Measurements from ENCODE around the gene TRIM38.
"Not testable (repeated sequence)": the region's sequence is repeated elsewhere in the genome, so short reads cannot be mapped to it uniquely, and the experiment has no call there.

Gene TRIM38

GRCh38 chr6:25991785-25992412, 29.3 kb downstream of the TRIM38 start:
- H3K9me3 Mint-ChIP-seq, result no peaks in the 10 kb centered on the region
- TF ChIP-seq CTCF (IDR thresholded peaks at IDR 0.05; ENCODE audit: unreplicated experiment in 3 of 3), result no peak
- peak overlapping the region; percentile 93 to 96 (median 94) for H3K4me3 Mint-ChIP-seq
- peaks cover 4% of the 10 kb centered on the region for H3K4me1 Mint-ChIP-seq
- peak overlapping the region; percentile 73 to 99 (median 90) for H3K27ac Mint-ChIP-seq
- H3K36me3 Mint-ChIP-seq (ENCODE audit: low read depth), result peaks cover 6% of the 10 kb centered on the region
- H3K27me3 Mint-ChIP-seq (ENCODE audit: low read depth), result peaks cover 5% of the 10 kb centered on the region

- TF ChIP-seq CTCF (IDR thresholded peaks at IDR 0.05; ENCODE audit: unreplicated experiment in 3 of 3), result peak; percentile 99
- Mint-ChIP-seq H3K9me3 (no peaks in the 10 kb centered on the region), H3K27ac (peak overlapping the region; percentile 73 to 99 (median 90)), H3K4me3 (peak overlapping the region; percentile 93 to 96 (median 94)), H3K4me1 (peaks cover 4% of the 10 kb centered on the region), H3K36me3 (ENCODE audit: low read depth) (peaks cover 4% of the 10 kb centered on the region), H3K27me3 (ENCODE audit: low read depth) (peaks cover 5% of the 10 kb centered on the region)
These were observed 30.1 kb downstream of the TRIM38 start for GRCh38 chr6:25992413-25993340.

GRCh38 chr6:25993341-25993684, 30.7 kb downstream of the TRIM38 start:
- peak overlapping the region; percentile 66 to 75 (median 66) for H3K4me3 Mint-ChIP-seq
- H3K36me3 Mint-ChIP-seq (ENCODE audit: low read depth); H3K27me3 Mint-ChIP-seq (ENCODE audit: low read depth); H3K4me1 Mint-ChIP-seq; H3K9me3 Mint-ChIP-seq: not testable (repeated sequence)
- H3K27ac Mint-ChIP-seq, result peak overlapping the region in 1 of 3 experiments; percentile 4

GRCh38 chr6:25995507-25995906, 32.9 kb downstream of the TRIM38 start:
- Mint-ChIP-seq H3K4me3 (peak overlapping the region in 1 of 3 experiments; percentile 26), H3K36me3 (ENCODE audit: low read depth) (peaks cover 4% of the 10 kb centered on the region), H3K4me1 (peaks cover 4% of the 10 kb centered on the region), H3K27me3 (ENCODE audit: low read depth) (peaks cover 5% of the 10 kb centered on the region), H3K9me3 (no peaks in the 10 kb centered on the region), H3K27ac (no peak overlapping the region)
- no peak for TF ChIP-seq CTCF (IDR thresholded peaks at IDR 0.05; ENCODE audit: unreplicated experiment in 3 of 3)

- Mint-ChIP-seq H3K9me3 (no peaks in the 10 kb centered on the region), H3K36me3 (ENCODE audit: low read depth) (peaks cover 4% of the 10 kb centered on the region), H3K27me3 (ENCODE audit: low read depth) (peaks cover 5% of the 10 kb centered on the region), H3K27ac (no peak overlapping the region), H3K4me3 (no peak overlapping the region), H3K4me1 (no peaks in the 10 kb centered on the region)
- TF ChIP-seq CTCF (IDR thresholded peaks at IDR 0.05; ENCODE audit: unreplicated experiment in 3 of 3), result no peak
These were observed 35.3 kb downstream of the TRIM38 start for GRCh38 chr6:25997921-25998320.

- TF ChIP-seq CTCF (IDR thresholded peaks at IDR 0.05; ENCODE audit: unreplicated experiment in 3 of 3), result no peak
- H3K36me3 Mint-ChIP-seq (ENCODE audit: low read depth), result peaks cover 4% of the 10 kb centered on the region
- no peaks in the 10 kb centered on the region for H3K4me1 Mint-ChIP-seq
- no peak overlapping the region for H3K4me3 Mint-ChIP-seq
- no peaks in the 10 kb centered on the region for H3K9me3 Mint-ChIP-seq
- no peak overlapping the region for H3K27ac Mint-ChIP-seq
- peaks cover 5% of the 10 kb centered on the region for H3K27me3 Mint-ChIP-seq (ENCODE audit: low read depth)
These were observed 35.8 kb downstream of the TRIM38 start for GRCh38 chr6:25998379-25998778.

- not testable (repeated sequence) for H3K27me3 Mint-ChIP-seq (ENCODE audit: low read depth); H3K36me3 Mint-ChIP-seq (ENCODE audit: low read depth); H3K4me1 Mint-ChIP-seq
These were observed 36.6 kb downstream of the TRIM38 start for GRCh38 chr6:25999225-25999624.

More at GRCh38 chr6:25999225-25999624, 36.6 kb downstream of the TRIM38 start:
- not testable (repeated sequence) for H3K27ac Mint-ChIP-seq, H3K9me3 Mint-ChIP-seq, H3K4me3 Mint-ChIP-seq
